Ovary (tissue), 9 donors: ENCODE measurements around the gene MYO3B. TPM values are rescaled to one million over a fixed set of nuclear protein-coding genes. Genes with fewer than 3 reads are reported as not detected.

Source experiments
- DNase-seq, 5 donors: peaks; one replicate each; pipeline ENCODE4 v3.0.0-alpha.2; 2019 to 2020
- H3K27ac ChIP-seq, 2 donors: fragments of 200-600 bp; one replicate each; pipeline versions ENCODE4 v1.5.1 to v1.8.0; 2019 to 2022
- H3K27me3 ChIP-seq: fragments of 200-600 bp; one replicate; pipeline ENCODE4 v1.8.0; 2022
- H3K36me3 ChIP-seq: fragments of 200-600 bp; sonication (generic); one replicate; pipeline ENCODE4 v1.5.1; 2019
- H3K4me1 ChIP-seq: one replicate; pipeline ENCODE4 v1.8.1; 2013; ENCODE audit warnings: mild to moderate bottlenecking, moderate library complexity; ENCODE audit not compliant: insufficient read depth
- H3K4me3 ChIP-seq: fragments of 200-600 bp; sonication (generic); one replicate; pipeline ENCODE4 v1.5.1; 2017
- H3K9me3 ChIP-seq, 2 donors: fragments of 200-600 bp in 1 of 2; sonication (generic) in 1 of 2; one replicate each; pipeline versions ENCODE4 v1.5.1 to v1.8.1; 2013 to 2019; ENCODE audit warnings: mild to moderate bottlenecking in 1 of 2, moderate library complexity in 1 of 2
- EP300 ChIP-seq: sonication (generic); formaldehyde crosslinking; IDR thresholded peaks from one replicate; pipeline ENCODE4 v1.6.1; 2017; ENCODE audit warnings: antibody characterized with exemption
- POLR2A ChIP-seq: fragments of 450-650 bp; IDR thresholded peaks from one replicate; pipeline ENCODE4 v1.6.1; 2017; ENCODE audit warnings: antibody characterized with exemption, mild to moderate bottlenecking, moderate library complexity
- WGBS, 3 donors: extraction: QIAGEN DNeasy Blood & Tissue Kit in 1 of 3; methylation state at CpG; one replicate each; pipeline versions ENCODE4 v1.1.5 to v1.1.7; 2013 to 2017; 5-methylcytosine and 5-hydroxymethylcytosine counted together
- intact Hi-C, 4 donors: fragments of 100-400 bp; cut with DNase I; formaldehyde crosslinking; loops; one replicate each; pipeline versions ENCODE4 v1.11.0 to v1.15.1; 2022 to 2023
- polyA plus RNA-seq, 2 donors: library from polyadenylated mRNA; stranded (reverse); fragments of 200-250 nt in 1 of 2; fragments of 350-450 nt in 1 of 2; fragmentation: Illumina TruSeq in 1 of 2; extraction: RNeasy Lipid Tissue Mini Kit (QIAGEN cat#74804) in 1 of 2; gene quantifications; one replicate each; pipeline ENCODE4 v1.2.3, GENCODE V29; 2013 to 2014
- total RNA-seq, 7 donors: library from RNA; depleted of rRNA in 2 of 7; stranded (reverse); fragments of >200 nt in 2 of 7; fragmentation: NEBNext Ultra II Directional in 3 of 7; extraction: Animal tissue kit (Norgen Biotek cat#: 25700) in 3 of 7; gene quantifications; one replicate each; pipeline versions ENCODE4 v1.1.0 to v1.2.4, GENCODE V29; 2016 to 2023
- TF ChIP-seq, protein P1 (sequence below), 3 donors: fragments of 450-650 bp in 2 of 3; fragments of 200-600 bp in 1 of 3; IDR thresholded peaks; one replicate each; pipeline versions ENCODE4 v1.5.1 to v1.8.0; 2016 to 2022; ENCODE audit warnings: antibody characterized with exemption in 3 of 3, mild to moderate bottlenecking in 1 of 3
- donor health status: DM: no; HTN: no; CAD: no; lungs with moderate emphysema.
- donor health status: DM: no; HTN: no; CAD: no.
- donor health status: Bipolar disorder and iron deficiency.
- donor health status: DM: yes; HTN: yes; CAD: no.
- donor health status: DM: no; HTN: no; CAD: no.
- donor health status: DM: yes; HTN: yes; CAD: no.

MYO3B gene
- total and polyA plus RNA-seq, 9 donors, result 0.04 to 1.3 (median 0.12) TPM; not detected in 2

GRCh38 chr2:170563401-170563800 lies 385.5 kb downstream of the MYO3B start:
- Histone ChIP-seq H3K4me1 (no peaks in the 10 kb centered on the region), H3K4me3 (no peak overlapping the region), H3K36me3 (no peaks in the 10 kb centered on the region), H3K9me3 (no peaks in the 10 kb centered on the region), H3K27me3 (no peaks in the 10 kb centered on the region), H3K27ac (no peak overlapping the region)
- intact Hi-C loops, result no loop called here
- TF ChIP-seq, protein P1, sequence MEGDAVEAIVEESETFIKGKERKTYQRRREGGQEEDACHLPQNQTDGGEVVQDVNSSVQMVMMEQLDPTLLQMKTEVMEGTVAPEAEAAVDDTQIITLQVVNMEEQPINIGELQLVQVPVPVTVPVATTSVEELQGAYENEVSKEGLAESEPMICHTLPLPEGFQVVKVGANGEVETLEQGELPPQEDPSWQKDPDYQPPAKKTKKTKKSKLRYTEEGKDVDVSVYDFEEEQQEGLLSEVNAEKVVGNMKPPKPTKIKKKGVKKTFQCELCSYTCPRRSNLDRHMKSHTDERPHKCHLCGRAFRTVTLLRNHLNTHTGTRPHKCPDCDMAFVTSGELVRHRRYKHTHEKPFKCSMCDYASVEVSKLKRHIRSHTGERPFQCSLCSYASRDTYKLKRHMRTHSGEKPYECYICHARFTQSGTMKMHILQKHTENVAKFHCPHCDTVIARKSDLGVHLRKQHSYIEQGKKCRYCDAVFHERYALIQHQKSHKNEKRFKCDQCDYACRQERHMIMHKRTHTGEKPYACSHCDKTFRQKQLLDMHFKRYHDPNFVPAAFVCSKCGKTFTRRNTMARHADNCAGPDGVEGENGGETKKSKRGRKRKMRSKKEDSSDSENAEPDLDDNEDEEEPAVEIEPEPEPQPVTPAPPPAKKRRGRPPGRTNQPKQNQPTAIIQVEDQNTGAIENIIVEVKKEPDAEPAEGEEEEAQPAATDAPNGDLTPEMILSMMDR (IDR thresholded peaks at IDR 0.05), result no peak
- TF ChIP-seq EP300, result no peak
- TF ChIP-seq POLR2A, result no peak
- DNase-seq, result no peak

DNA sequence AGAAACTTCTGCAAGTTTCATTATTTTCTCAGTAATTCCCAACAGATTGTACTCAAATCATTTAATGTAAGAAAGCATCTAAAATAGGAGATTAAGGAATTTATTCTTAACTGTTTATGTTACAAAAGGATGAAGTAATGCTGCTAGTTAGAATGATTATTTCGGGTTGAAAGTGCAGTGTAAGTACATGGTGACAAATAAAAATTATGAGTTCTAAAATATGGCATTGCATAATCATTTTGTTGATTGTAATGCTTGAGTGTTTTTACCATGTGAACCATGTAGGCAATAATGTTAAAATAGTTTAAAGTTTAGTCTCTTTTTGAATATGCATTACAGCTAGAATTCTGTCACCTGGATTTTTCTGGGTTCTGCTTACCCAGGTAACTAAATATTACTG lies 388.2 kb downstream of the MYO3B start:
- Histone ChIP-seq H3K27ac (no peak overlapping the region), H3K4me3 (no peak overlapping the region), H3K4me1 (no peaks in the 10 kb centered on the region), H3K9me3 (no peaks in the 10 kb centered on the region), H3K36me3 (no peaks in the 10 kb centered on the region), H3K27me3 (no peaks in the 10 kb centered on the region)
- WGBS, 3 donors, result 20 to 30% (median 23%) methylated on average over 1 of the region's 1 CpG
- no peak for TF ChIP-seq POLR2A
- DNase-seq, result no peak
- intact Hi-C loops, result no loop called here

DNA sequence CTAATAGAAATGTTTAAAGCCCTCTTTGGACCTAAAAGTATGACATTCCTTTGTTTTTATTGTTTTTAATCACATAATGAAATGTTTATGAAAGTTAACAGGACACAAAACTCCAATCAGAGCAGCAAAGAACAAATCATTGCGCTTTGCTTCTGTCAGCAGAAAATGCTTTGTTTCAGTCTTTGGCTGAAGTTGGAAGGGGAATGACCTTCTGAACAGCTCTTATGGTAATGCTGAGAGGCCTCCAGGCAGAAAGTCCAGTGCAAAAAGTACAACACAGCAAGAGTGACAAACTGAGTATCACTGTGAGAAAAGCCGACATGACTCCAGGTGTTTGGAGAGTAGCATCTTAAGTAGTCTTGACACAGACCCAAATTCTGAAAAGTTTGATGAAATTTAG lies 389.5 kb downstream of the MYO3B start:
- H3K27ac ChIP-seq, result no peak overlapping the region
- no peak for DNase-seq
- TF ChIP-seq POLR2A (no peak), EP300 (no peak)
- TF ChIP-seq, protein P1 (IDR thresholded peaks at IDR 0.05), result no peak
- H3K36me3 ChIP-seq, result no peaks in the 10 kb centered on the region
- H3K27me3 ChIP-seq, result no peaks in the 10 kb centered on the region
- H3K4me1 ChIP-seq, result no peaks in the 10 kb centered on the region
- H3K4me3 ChIP-seq, result no peak overlapping the region
- WGBS, 3 donors, result 72 to 84% (median 77%) methylated on average over 2 of the region's 2 CpGs
- intact Hi-C loops, result no loop called here
- no peaks in the 10 kb centered on the region for H3K9me3 ChIP-seq

GRCh38 chr2:170568511-170568910 lies 390.6 kb downstream of the MYO3B start:
- intact Hi-C loops, result no loop called here
- WGBS, 3 donors, result 69 to 97% (median 93%) methylated on average over 2 of the region's 2 CpGs
- DNase-seq, result no peak
- H3K27me3 ChIP-seq, result no peaks in the 10 kb centered on the region
- no peaks in the 10 kb centered on the region for H3K4me1 ChIP-seq
- no peak overlapping the region for H3K27ac ChIP-seq
- no peaks in the 10 kb centered on the region for H3K36me3 ChIP-seq
- no peak for TF ChIP-seq EP300
- TF ChIP-seq, protein P1 (IDR thresholded peaks at IDR 0.05), result no peak
- no peak for TF ChIP-seq POLR2A
- H3K9me3 ChIP-seq, result no peaks in the 10 kb centered on the region
- H3K4me3 ChIP-seq, result no peak overlapping the region

DNA sequence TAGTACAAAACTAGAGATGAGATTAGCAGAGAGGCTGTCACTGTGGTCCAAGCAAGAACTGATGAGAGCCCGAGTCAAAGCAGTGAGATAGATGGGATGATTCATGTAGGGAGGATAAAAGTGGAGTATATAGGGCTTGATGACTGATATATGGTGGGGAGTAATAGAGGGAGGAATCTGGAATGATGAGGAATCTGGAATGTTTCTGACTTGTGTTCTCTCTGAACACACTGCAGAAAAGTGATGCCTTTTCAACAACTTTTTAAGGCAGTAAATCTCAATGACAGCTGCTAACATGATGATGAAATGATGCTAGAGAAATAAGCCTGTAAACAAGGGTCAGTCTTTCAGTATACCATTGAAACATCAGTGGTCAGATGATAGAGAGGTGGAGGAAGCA lies 393.7 kb downstream of the MYO3B start:
- no peak overlapping the region for H3K27ac ChIP-seq
- H3K4me3 ChIP-seq, result no peak overlapping the region
- H3K4me1 ChIP-seq, result no peaks in the 10 kb centered on the region
- no peak for DNase-seq
- TF ChIP-seq POLR2A (no peak), EP300 (no peak)
- TF ChIP-seq, protein P1 (IDR thresholded peaks at IDR 0.05), result no peak
- no peaks in the 10 kb centered on the region for H3K36me3 ChIP-seq
- 34 to 59% (median 55%) methylated on average over 1 of the region's 1 CpG for WGBS, 3 donors
- intact Hi-C loops, result no loop called here
- H3K9me3 ChIP-seq, result no peaks in the 10 kb centered on the region
- no peaks in the 10 kb centered on the region for H3K27me3 ChIP-seq
